GM23338 (cell line): ENCODE results near the gene ZXDA. TPM values are rescaled to one million over a fixed set of nuclear protein-coding genes. Genes with fewer than 3 reads are reported as not detected.

Experiments used
- ATAC-seq: fragments of 200-7000 bp; cut with Tn5 transposase; 3 replicates; pipeline ENCODE4 v1.9.1; 2020
- DNase-seq: peaks from one replicate; pipeline ENCODE4 v3.0.0-alpha.2; 2015; ENCODE audit warnings: low spot score
- H2AFZ ChIP-seq: fragments of 200-600 bp; sonication (generic); 2 replicates; pipeline ENCODE4 v1.8.0; 2016; ENCODE audit warnings: antibody characterized with exemption, mild to moderate bottlenecking, moderate library complexity
- H3F3A ChIP-seq: fragments of 200-600 bp; sonication (generic); replicated peaks from 2 replicates; pipeline ENCODE4 v1.8.0; 2017; ENCODE audit warnings: antibody characterized with exemption, mixed run types, low read depth
- H3K27ac ChIP-seq: fragments of 200-600 bp; sonication (generic); 2 replicates; pipeline ENCODE4 v1.6.1; 2016; ENCODE audit warnings: low read depth
- H3K27me3 ChIP-seq: fragments of 200-600 bp; sonication (generic); 2 replicates; pipeline ENCODE4 v1.8.0; 2016; ENCODE audit warnings: mild to moderate bottlenecking, mixed run types, moderate library complexity; ENCODE audit not compliant: insufficient read depth
- H3K36me3 ChIP-seq: fragments of 200-600 bp; sonication (generic); 2 replicates; pipeline ENCODE4 v1.8.0; 2016; ENCODE audit warnings: mild to moderate bottlenecking; ENCODE audit not compliant: insufficient read depth
- H3K4me1 ChIP-seq: fragments of 200-600 bp; sonication (generic); 2 replicates; pipeline ENCODE4 v1.8.0; 2016; ENCODE audit warnings: mild to moderate bottlenecking, moderate library complexity; ENCODE audit not compliant: insufficient read depth
- H3K4me2 ChIP-seq: fragments of 200-600 bp; sonication (generic); 2 replicates; pipeline ENCODE4 v1.7.1; 2017; ENCODE audit warnings: mixed run types
- H3K4me3 ChIP-seq: fragments of 200-600 bp; sonication (generic); 2 replicates; pipeline ENCODE4 v1.6.1; 2016; ENCODE audit warnings: mixed run types
- H3K79me2 ChIP-seq: fragments of 200-600 bp; sonication (generic); replicated peaks from 2 replicates; pipeline ENCODE4 v1.8.0; 2017; ENCODE audit warnings: mild to moderate bottlenecking; ENCODE audit not compliant: insufficient read depth
- H3K9me2 ChIP-seq: fragments of 200-600 bp; sonication (generic); 2 replicates; pipeline ENCODE4 v1.8.0; 2017; ENCODE audit not compliant: insufficient read depth
- H4K20me1 ChIP-seq: fragments of 200-600 bp; sonication (generic); replicated peaks from 2 replicates; pipeline ENCODE4 v1.8.0; 2017; ENCODE audit warnings: mild to moderate bottlenecking; ENCODE audit not compliant: insufficient read depth
- H3K27ac Mint-ChIP-seq: 2 replicates; pipeline ENCODE4 v1.8.0; 2020; ENCODE audit warnings: inconsistent platforms, mild to moderate bottlenecking, moderate library complexity, mixed read lengths
- H3K27me3 Mint-ChIP-seq: 3 replicates; pipeline ENCODE4 v1.8.0; 2022; ENCODE audit warnings: low read depth, mild to moderate bottlenecking, moderate library complexity, mixed read lengths, inconsistent platforms; ENCODE audit not compliant: insufficient read depth, poor library complexity
- H3K36me3 Mint-ChIP-seq: 3 replicates; pipeline ENCODE4 v1.8.0; 2021; ENCODE audit warnings: low read depth, mild to moderate bottlenecking, inconsistent platforms, moderate library complexity, mixed read lengths
- H3K4me1 Mint-ChIP-seq: 3 replicates; pipeline ENCODE4 v1.8.0; 2020; ENCODE audit warnings: mild to moderate bottlenecking, inconsistent platforms, mixed read lengths
- H3K4me3 Mint-ChIP-seq: 3 replicates; pipeline ENCODE4 v1.8.0; 2021; ENCODE audit warnings: moderate library complexity, mild to moderate bottlenecking, inconsistent platforms, mixed read lengths
- H3K9me3 Mint-ChIP-seq: 3 replicates; pipeline ENCODE4 v1.8.0; 2020; ENCODE audit warnings: moderate library complexity, mild to moderate bottlenecking, inconsistent platforms, mixed read lengths
- CREB1 ChIP-seq: fragments of 250-450 bp; sonication (Bioruptor Pico); IDR thresholded peaks from 2 replicates; pipeline ENCODE4 v1.5.0; 2020; ENCODE audit warnings: low read depth, mild to moderate bottlenecking, moderate library complexity
- EZH2 ChIP-seq: fragments of 200-600 bp; sonication (generic); IDR thresholded peaks from one replicate; pipeline ENCODE4 v1.8.0; 2017; ENCODE audit warnings: antibody characterized with exemption, mild to moderate bottlenecking, low read depth; ENCODE audit not compliant: unreplicated experiment
- EZH2phosphoT487 ChIP-seq: fragments of 200-600 bp; sonication (generic); IDR thresholded peaks from one replicate; pipeline ENCODE4 v1.8.1; 2018; ENCODE audit warnings: antibody characterized with exemption; ENCODE audit not compliant: unreplicated experiment
- JUNB ChIP-seq: IDR thresholded peaks from one replicate; pipeline ENCODE4 v1.6.1; 2016; ENCODE audit warnings: antibody characterized with exemption; ENCODE audit not compliant: unreplicated experiment
- NANOG ChIP-seq: IDR thresholded peaks from 2 replicates; pipeline ENCODE4 v1.6.1; 2016; ENCODE audit warnings: antibody characterized with exemption, borderline replicate concordance
- POLR2AphosphoS5 ChIP-seq: IDR thresholded peaks from 2 replicates; pipeline ENCODE4 v1.6.1; 2016; ENCODE audit warnings: antibody characterized with exemption, low read depth
- STAT1 ChIP-seq: IDR thresholded peaks from one replicate; pipeline ENCODE4 v1.6.1; 2016; ENCODE audit warnings: antibody characterized with exemption; ENCODE audit not compliant: unreplicated experiment
- ZNF114 ChIP-seq: fragments of 250-450 bp; sonication (Bioruptor Pico); IDR thresholded peaks from 2 replicates; pipeline ENCODE4 v1.5.0; 2020; ENCODE audit warnings: mild to moderate bottlenecking, moderate library complexity
- ZNF331 ChIP-seq: fragments of 250-450 bp; sonication (Bioruptor Pico); IDR thresholded peaks from 2 replicates; pipeline ENCODE4 v1.5.0; 2020; ENCODE audit warnings: low read depth, mild to moderate bottlenecking, moderate library complexity
- polyA plus RNA-seq: library from polyadenylated mRNA; unstranded; fragments of >200 nt; fragmentation: Nextera tagmentation; extraction: Ambion mirVana; gene quantifications from 2 replicates; pipeline ENCODE4 v1.2.1, GENCODE V29; 2016
- total RNA-seq: library from RNA; depleted of rRNA; stranded (reverse); fragments of >200 nt; shearing (Covaris generic); gene quantifications from 2 replicates; pipeline ENCODE4 v1.2.3, GENCODE V29; 2014
- TF ChIP-seq, protein P1 (sequence below): IDR thresholded peaks from one replicate; pipeline ENCODE4 v1.6.1; 2018; ENCODE audit warnings: antibody characterized with exemption; ENCODE audit not compliant: unreplicated experiment
- TF ChIP-seq, protein P2 (sequence below): IDR thresholded peaks from 2 replicates; pipeline ENCODE4 v1.6.1; 2016; ENCODE audit warnings: antibody characterized with exemption

ZXDA gene
- total and polyA plus RNA-seq, 2 experiments from 2014 or later: 0.42 to 4.6 TPM

DNA sequence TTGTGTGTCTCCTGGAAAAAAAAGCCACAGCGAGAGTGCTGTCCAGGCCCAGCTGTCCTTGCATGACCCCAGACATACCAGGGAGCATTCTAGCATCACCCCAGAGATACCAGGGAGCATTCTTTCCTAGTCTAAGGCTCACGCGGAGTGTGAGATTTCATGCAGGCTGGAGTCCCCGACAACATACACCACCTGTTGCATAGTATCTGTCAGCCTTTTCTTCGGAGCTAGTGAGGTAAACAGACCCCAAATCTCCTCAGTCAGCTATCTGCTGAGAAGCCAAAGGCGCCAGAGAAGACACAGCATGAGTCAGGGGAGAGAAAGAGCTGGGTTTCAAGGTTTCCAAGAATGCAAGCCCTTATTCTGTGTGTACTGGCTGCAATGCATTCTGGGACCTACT, 23.1 kb upstream of the ZXDA start:
- TF ChIP-seq JUNB (no peak), POLR2AphosphoS5 (no peak), EZH2 (no peak), ZNF114 (CRISPR knock-in tag) (no peak), NANOG (no peak), STAT1 (no peak)
- TF ChIP-seq, protein P1, sequence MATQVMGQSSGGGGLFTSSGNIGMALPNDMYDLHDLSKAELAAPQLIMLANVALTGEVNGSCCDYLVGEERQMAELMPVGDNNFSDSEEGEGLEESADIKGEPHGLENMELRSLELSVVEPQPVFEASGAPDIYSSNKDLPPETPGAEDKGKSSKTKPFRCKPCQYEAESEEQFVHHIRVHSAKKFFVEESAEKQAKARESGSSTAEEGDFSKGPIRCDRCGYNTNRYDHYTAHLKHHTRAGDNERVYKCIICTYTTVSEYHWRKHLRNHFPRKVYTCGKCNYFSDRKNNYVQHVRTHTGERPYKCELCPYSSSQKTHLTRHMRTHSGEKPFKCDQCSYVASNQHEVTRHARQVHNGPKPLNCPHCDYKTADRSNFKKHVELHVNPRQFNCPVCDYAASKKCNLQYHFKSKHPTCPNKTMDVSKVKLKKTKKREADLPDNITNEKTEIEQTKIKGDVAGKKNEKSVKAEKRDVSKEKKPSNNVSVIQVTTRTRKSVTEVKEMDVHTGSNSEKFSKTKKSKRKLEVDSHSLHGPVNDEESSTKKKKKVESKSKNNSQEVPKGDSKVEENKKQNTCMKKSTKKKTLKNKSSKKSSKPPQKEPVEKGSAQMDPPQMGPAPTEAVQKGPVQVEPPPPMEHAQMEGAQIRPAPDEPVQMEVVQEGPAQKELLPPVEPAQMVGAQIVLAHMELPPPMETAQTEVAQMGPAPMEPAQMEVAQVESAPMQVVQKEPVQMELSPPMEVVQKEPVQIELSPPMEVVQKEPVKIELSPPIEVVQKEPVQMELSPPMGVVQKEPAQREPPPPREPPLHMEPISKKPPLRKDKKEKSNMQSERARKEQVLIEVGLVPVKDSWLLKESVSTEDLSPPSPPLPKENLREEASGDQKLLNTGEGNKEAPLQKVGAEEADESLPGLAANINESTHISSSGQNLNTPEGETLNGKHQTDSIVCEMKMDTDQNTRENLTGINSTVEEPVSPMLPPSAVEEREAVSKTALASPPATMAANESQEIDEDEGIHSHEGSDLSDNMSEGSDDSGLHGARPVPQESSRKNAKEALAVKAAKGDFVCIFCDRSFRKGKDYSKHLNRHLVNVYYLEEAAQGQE: no peak
- TF ChIP-seq, protein P2, sequence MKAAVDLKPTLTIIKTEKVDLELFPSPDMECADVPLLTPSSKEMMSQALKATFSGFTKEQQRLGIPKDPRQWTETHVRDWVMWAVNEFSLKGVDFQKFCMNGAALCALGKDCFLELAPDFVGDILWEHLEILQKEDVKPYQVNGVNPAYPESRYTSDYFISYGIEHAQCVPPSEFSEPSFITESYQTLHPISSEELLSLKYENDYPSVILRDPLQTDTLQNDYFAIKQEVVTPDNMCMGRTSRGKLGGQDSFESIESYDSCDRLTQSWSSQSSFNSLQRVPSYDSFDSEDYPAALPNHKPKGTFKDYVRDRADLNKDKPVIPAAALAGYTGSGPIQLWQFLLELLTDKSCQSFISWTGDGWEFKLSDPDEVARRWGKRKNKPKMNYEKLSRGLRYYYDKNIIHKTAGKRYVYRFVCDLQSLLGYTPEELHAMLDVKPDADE: no peak
- Mint-ChIP-seq H3K27ac (no peak overlapping the region), H3K9me3 (peaks cover 70% of the 10 kb centered on the region), H3K27me3 (no peaks in the 10 kb centered on the region), H3K4me3 (no peak overlapping the region), H3K4me1 (peaks cover 3% of the 10 kb centered on the region; the same call in 1 of the 3 replicates), H3K36me3 (no peaks in the 10 kb centered on the region)
- H3K36me3 ChIP-seq: no peaks in the 10 kb centered on the region
- DNase-seq (no peak), ATAC-seq (no peak)
- no peaks in the 10 kb centered on the region for H4K20me1 ChIP-seq
- H2AFZ ChIP-seq: no peak overlapping the region
- no peak overlapping the region for H3K27ac ChIP-seq
- no peaks in the 10 kb centered on the region for H3F3A ChIP-seq
- H3K27me3 ChIP-seq: no peaks in the 10 kb centered on the region
- no peak overlapping the region for H3K4me3 ChIP-seq
- no peaks in the 10 kb centered on the region for H3K9me2 ChIP-seq
- no peaks in the 10 kb centered on the region for H3K79me2 ChIP-seq
- H3K4me2 ChIP-seq: no peak overlapping the region
- no peaks in the 10 kb centered on the region for H3K4me1 ChIP-seq

DNA sequence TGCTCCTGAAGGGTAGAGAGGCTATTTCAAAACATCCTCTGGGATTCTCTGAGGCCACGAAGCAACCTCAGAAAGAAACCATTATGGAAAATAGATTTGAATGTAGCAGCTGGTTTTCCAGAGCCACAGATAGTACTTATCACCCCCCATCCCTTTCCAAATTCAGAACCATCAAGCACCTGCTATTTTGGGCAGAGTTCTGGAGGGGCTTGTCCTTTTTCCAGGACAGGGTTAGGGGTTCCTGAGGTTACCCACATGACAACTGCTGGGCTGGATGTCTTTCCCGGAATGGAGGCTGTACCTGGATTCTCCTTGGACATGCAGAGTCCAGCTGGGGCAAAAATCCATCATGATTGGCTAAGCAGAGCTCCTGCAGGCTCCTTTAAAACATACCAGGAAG, 22.0 kb upstream of the ZXDA start:
- Histone ChIP-seq H2AFZ (no peak overlapping the region), H3K4me2 (no peak overlapping the region), H3F3A (no peaks in the 10 kb centered on the region), H3K9me2 (no peaks in the 10 kb centered on the region), H3K27me3 (no peaks in the 10 kb centered on the region), H3K27ac (no peak overlapping the region), H4K20me1 (no peaks in the 10 kb centered on the region), H3K4me3 (no peak overlapping the region), H3K36me3 (no peaks in the 10 kb centered on the region), H3K79me2 (no peaks in the 10 kb centered on the region), H3K4me1 (no peaks in the 10 kb centered on the region)
- H3K4me1 Mint-ChIP-seq: peaks cover 3% of the 10 kb centered on the region; the same call in 1 of the 3 replicates
- no peak overlapping the region for H3K27ac Mint-ChIP-seq
- peaks cover 73% of the 10 kb centered on the region for H3K9me3 Mint-ChIP-seq
- H3K27me3 Mint-ChIP-seq: no peaks in the 10 kb centered on the region
- H3K4me3 Mint-ChIP-seq: no peak overlapping the region
- no peaks in the 10 kb centered on the region for H3K36me3 Mint-ChIP-seq
- DNase-seq (no peak), ATAC-seq (no peak)
- TF ChIP-seq, protein P1: no peak
- TF ChIP-seq NANOG: no peak
- no peak for TF ChIP-seq POLR2AphosphoS5
- TF ChIP-seq, protein P2: no peak
- TF ChIP-seq ZNF114 (CRISPR knock-in tag): no peak
- no peak for TF ChIP-seq EZH2phosphoT487
- TF ChIP-seq CREB1: no peak
- no peak for TF ChIP-seq ZNF331 (CRISPR knock-in tag)
- TF ChIP-seq EZH2: no peak
- no peak for TF ChIP-seq STAT1
- TF ChIP-seq JUNB: no peak
